Neural cell (in vitro differentiated cells): Measurements from ENCODE around the gene TGFBI.

Experiments
- SMC3 ChIP-seq: fragments of 450-650 bp; conservative IDR thresholded peaks from 2 replicates; pipeline ENCODE4 v1.6.1; 2014; ENCODE audit warnings: antibody characterized with exemption, mild to moderate bottlenecking, moderate library complexity; ENCODE audit not compliant: poor library complexity
- TF ChIP-seq, protein P1 (sequence below): fragments of 450-650 bp; IDR thresholded peaks from 2 replicates; pipeline ENCODE4 v1.5.1; 2014; ENCODE audit warnings: antibody characterized with exemption, mild to moderate bottlenecking, moderate library complexity; ENCODE audit not compliant: poor library complexity, severe bottlenecking
- TF ChIP-seq, protein P2 (sequence below): IDR thresholded peaks from 2 replicates; pipeline ENCODE4 v1.6.1; 2012; ENCODE audit warnings: borderline replicate concordance

DNA sequence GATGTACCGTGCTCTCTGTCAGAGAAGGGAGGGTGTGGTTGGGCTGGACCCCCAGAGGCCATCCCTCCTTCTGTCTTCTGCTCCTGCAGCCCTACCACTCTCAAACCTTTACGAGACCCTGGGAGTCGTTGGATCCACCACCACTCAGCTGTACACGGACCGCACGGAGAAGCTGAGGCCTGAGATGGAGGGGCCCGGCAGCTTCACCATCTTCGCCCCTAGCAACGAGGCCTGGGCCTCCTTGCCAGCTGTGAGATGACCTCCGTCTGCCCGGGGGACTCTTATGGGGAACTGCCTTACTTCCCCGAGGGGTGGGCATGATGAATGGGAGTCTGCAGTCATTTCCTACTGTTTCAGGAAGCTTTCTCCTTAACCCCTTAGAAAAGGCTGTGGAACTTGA is 17.5 kb downstream of the TGFBI start:
- TF ChIP-seq, protein P1, sequence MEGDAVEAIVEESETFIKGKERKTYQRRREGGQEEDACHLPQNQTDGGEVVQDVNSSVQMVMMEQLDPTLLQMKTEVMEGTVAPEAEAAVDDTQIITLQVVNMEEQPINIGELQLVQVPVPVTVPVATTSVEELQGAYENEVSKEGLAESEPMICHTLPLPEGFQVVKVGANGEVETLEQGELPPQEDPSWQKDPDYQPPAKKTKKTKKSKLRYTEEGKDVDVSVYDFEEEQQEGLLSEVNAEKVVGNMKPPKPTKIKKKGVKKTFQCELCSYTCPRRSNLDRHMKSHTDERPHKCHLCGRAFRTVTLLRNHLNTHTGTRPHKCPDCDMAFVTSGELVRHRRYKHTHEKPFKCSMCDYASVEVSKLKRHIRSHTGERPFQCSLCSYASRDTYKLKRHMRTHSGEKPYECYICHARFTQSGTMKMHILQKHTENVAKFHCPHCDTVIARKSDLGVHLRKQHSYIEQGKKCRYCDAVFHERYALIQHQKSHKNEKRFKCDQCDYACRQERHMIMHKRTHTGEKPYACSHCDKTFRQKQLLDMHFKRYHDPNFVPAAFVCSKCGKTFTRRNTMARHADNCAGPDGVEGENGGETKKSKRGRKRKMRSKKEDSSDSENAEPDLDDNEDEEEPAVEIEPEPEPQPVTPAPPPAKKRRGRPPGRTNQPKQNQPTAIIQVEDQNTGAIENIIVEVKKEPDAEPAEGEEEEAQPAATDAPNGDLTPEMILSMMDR, result no peak
- no peak for TF ChIP-seq SMC3
- TF ChIP-seq, protein P2, sequence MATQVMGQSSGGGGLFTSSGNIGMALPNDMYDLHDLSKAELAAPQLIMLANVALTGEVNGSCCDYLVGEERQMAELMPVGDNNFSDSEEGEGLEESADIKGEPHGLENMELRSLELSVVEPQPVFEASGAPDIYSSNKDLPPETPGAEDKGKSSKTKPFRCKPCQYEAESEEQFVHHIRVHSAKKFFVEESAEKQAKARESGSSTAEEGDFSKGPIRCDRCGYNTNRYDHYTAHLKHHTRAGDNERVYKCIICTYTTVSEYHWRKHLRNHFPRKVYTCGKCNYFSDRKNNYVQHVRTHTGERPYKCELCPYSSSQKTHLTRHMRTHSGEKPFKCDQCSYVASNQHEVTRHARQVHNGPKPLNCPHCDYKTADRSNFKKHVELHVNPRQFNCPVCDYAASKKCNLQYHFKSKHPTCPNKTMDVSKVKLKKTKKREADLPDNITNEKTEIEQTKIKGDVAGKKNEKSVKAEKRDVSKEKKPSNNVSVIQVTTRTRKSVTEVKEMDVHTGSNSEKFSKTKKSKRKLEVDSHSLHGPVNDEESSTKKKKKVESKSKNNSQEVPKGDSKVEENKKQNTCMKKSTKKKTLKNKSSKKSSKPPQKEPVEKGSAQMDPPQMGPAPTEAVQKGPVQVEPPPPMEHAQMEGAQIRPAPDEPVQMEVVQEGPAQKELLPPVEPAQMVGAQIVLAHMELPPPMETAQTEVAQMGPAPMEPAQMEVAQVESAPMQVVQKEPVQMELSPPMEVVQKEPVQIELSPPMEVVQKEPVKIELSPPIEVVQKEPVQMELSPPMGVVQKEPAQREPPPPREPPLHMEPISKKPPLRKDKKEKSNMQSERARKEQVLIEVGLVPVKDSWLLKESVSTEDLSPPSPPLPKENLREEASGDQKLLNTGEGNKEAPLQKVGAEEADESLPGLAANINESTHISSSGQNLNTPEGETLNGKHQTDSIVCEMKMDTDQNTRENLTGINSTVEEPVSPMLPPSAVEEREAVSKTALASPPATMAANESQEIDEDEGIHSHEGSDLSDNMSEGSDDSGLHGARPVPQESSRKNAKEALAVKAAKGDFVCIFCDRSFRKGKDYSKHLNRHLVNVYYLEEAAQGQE, result no peak
